ENCODE data around the gene PPP2R2B.

DNA sequence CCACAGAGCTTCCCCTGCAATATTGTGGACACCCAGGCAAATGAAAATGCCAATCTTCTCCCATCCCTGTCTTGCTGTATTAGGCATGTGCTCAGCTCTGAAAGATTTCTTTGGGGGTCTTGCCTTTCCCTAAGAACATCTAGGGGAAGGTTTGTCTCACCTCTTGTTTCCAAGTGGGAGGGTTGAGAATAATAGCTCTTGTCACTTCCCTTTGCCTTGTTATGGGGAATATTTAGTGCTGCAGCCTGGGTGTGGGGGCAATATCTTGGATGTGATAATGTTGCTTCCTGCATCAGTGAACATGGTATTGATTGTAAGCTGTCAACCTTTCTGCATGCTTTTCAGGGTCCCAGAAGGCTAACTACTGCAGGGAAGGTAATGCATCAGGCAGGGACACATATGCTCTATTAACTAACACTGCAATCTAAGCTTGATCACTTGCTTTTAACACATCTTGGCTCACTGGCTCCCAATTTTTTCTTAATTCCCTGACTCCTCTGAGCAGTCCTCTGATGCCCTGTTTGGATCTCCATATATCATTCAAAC, 296.4 kb downstream of the PPP2R2B start:
- TF ChIP-seq FOXM1 (IDR thresholded peaks at IDR 0.05; ENCODE audit: borderline replicate concordance, low read depth) (no peak), TEAD4 (IDR thresholded peaks at IDR 0.05) (no peak)
- TF ChIP-seq, protein P1, sequence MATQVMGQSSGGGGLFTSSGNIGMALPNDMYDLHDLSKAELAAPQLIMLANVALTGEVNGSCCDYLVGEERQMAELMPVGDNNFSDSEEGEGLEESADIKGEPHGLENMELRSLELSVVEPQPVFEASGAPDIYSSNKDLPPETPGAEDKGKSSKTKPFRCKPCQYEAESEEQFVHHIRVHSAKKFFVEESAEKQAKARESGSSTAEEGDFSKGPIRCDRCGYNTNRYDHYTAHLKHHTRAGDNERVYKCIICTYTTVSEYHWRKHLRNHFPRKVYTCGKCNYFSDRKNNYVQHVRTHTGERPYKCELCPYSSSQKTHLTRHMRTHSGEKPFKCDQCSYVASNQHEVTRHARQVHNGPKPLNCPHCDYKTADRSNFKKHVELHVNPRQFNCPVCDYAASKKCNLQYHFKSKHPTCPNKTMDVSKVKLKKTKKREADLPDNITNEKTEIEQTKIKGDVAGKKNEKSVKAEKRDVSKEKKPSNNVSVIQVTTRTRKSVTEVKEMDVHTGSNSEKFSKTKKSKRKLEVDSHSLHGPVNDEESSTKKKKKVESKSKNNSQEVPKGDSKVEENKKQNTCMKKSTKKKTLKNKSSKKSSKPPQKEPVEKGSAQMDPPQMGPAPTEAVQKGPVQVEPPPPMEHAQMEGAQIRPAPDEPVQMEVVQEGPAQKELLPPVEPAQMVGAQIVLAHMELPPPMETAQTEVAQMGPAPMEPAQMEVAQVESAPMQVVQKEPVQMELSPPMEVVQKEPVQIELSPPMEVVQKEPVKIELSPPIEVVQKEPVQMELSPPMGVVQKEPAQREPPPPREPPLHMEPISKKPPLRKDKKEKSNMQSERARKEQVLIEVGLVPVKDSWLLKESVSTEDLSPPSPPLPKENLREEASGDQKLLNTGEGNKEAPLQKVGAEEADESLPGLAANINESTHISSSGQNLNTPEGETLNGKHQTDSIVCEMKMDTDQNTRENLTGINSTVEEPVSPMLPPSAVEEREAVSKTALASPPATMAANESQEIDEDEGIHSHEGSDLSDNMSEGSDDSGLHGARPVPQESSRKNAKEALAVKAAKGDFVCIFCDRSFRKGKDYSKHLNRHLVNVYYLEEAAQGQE (IDR thresholded peaks at IDR 0.05; ENCODE audit: low read depth): no peak
